Heart left ventricle (tissue), 16 donors: ENCODE data around the gene WBP1L. TPM values are rescaled to one million over a fixed set of nuclear protein-coding genes. Genes with fewer than 3 reads are reported as not detected.

Experiments used
- ATAC-seq, 4 donors: fragments of 200-7000 bp; cut with Tn5 transposase; one replicate each; pipeline ENCODE4 v1.9.1; 2020 to 2022; ENCODE audit warnings: moderate library complexity in 4 of 4, mild to moderate bottlenecking in 3 of 4, moderate number of reproducible peaks in 1 of 4
- DNase-seq, 5 donors: peaks; one replicate each; pipeline ENCODE4 v3.0.0-alpha.2; 2020
- H3K27ac ChIP-seq, 12 donors: fragments of 200-600 bp; sonication (generic) in 4 of 12; one replicate each; pipeline versions ENCODE4 v1.5.0 to v1.8.0; 2016 to 2022; ENCODE audit warnings: mild to moderate bottlenecking in 2 of 12
- H3K27me3 ChIP-seq, 9 donors: fragments of 200-600 bp; sonication (generic) in 2 of 9; one replicate each; pipeline versions ENCODE4 v1.5.1 to v1.8.0; 2016 to 2022; ENCODE audit warnings: mild to moderate bottlenecking in 3 of 9
- H3K36me3 ChIP-seq, 9 donors: fragments of 200-600 bp; sonication (generic) in 2 of 9; one replicate each; pipeline versions ENCODE4 v1.5.0 to v1.8.0; 2018 to 2022; ENCODE audit warnings: mild to moderate bottlenecking in 2 of 9
- H3K4me1 ChIP-seq, 12 donors: fragments of 200-600 bp; sonication (generic) in 4 of 12; one replicate each; pipeline versions ENCODE4 v1.5.0 to v1.8.0; 2016 to 2022; ENCODE audit warnings: mild to moderate bottlenecking in 3 of 12
- H3K4me3 ChIP-seq, 12 donors: fragments of 200-600 bp; sonication (generic) in 4 of 12; one replicate each; pipeline versions ENCODE4 v1.5.0 to v1.8.0; 2017 to 2022; ENCODE audit warnings: mild to moderate bottlenecking in 9 of 12, moderate library complexity in 4 of 12
- H3K9me3 ChIP-seq, 12 donors: fragments of 200-600 bp; sonication (generic) in 4 of 12; one replicate each; pipeline versions ENCODE4 v1.5.0 to v1.8.0; 2016 to 2022; ENCODE audit warnings: mild to moderate bottlenecking in 1 of 12
- CTCF ChIP-seq, 12 donors: fragments of 200-600 bp; sonication (generic) in 4 of 12; IDR thresholded peaks; one replicate each; pipeline versions ENCODE4 v1.5.0 to v1.8.0; 2018 to 2022; ENCODE audit warnings: antibody characterized with exemption in 12 of 12, mild to moderate bottlenecking in 5 of 12
- POLR2A ChIP-seq, 2 donors: fragments of 450-650 bp; IDR thresholded peaks; one replicate each; pipeline ENCODE4 v1.6.1; 2017; ENCODE audit warnings: antibody characterized with exemption in 2 of 2, mild to moderate bottlenecking in 2 of 2, moderate library complexity in 2 of 2
- WGBS, 4 donors: extraction: QIAGEN DNeasy Blood & Tissue Kit in 2 of 4; methylation state at CpG; one replicate each; pipeline versions ENCODE4 v1.1.5 to v1.1.7; 2013 to 2018; 5-methylcytosine and 5-hydroxymethylcytosine counted together
- intact Hi-C, 10 donors: fragments of 100-400 bp; cut with DNase I; formaldehyde crosslinking; loops; one replicate each; pipeline versions ENCODE4 v1.11.1 to v1.14.2; 2022
- polyA plus RNA-seq, 2 donors: library from polyadenylated mRNA; stranded (reverse); fragments of 200-250 nt; gene quantifications; one replicate each; pipeline ENCODE4 v1.2.3, GENCODE V29; 2013
- total RNA-seq, 9 donors: library from RNA; depleted of rRNA in 2 of 9; stranded (reverse); fragments of >200 nt in 2 of 9; fragmentation: NEBNext Ultra II Directional in 3 of 9; extraction: Animal tissue kit (Norgen Biotek cat#: 25700) in 3 of 9; gene quantifications; one replicate each; pipeline versions ENCODE4 v1.1.0 to v1.2.4, GENCODE V29; 2016 to 2023
- donor health status: ischemic (EF 13 %, LVEDD 7.1; RV severe dilation, severe dysfunction).
- donor health status: healthy with polysubstance abuse.
- donor health status: DM: no; HTN: yes; CAD: no.
- donor health status: DM: no; HTN: no; CAD: no.
- donor health status: ischemic (EF 25% LVEDD 6.9; RV normal size, moderate dysfunction).
- donor health status: ischemic (EF 25% LVEDD 5.7; RV mildly dilated, moderate dysfunction).
- donor health status: healthy.
- donor health status: DM: yes; HTN: yes; CAD: no.
- donor health status: ischemic (EF 35%, LVEDD 5.7; RV mildly dilated, moderate dysfunction).
- donor health status: nonischemic (EF 11% LVEDD 7.7; RV severe dilation, severe dysfunction).
- donor health status: DM: yes; HTN: yes; CAD: no.
- donor health status: PGD.
- donor health status: ischemic (EF 29% LVEDD 5.4; RV normal size, mild dysfunction).
- donor health status: nonischemic (EF 23%, LVEDD 6.1; RV moderate dilation, normal function).

The WBP1L gene
- total and polyA plus RNA-seq, 11 donors, result 10.7 to 75.1 (median 27.6) TPM

GRCh38 chr10:102770792-102771191 lies 27.0 kb downstream of the WBP1L start:
- peak overlapping the region in 6 of 12 donors; percentile 3 to 53 (median 22) for H3K27ac ChIP-seq
- ATAC-seq, result no peak
- intact Hi-C loops, result no loop called here
- no peak overlapping the region for H3K4me3 ChIP-seq
- no peaks in the 10 kb centered on the region for H3K9me3 ChIP-seq
- no peaks in the 10 kb centered on the region for H3K27me3 ChIP-seq
- peaks cover 3 to 87% (median 53%) of the 10 kb centered on the region in 12 donors for H3K4me1 ChIP-seq
- peaks cover 0 to 4% (median 0%) of the 10 kb centered on the region in 9 donors for H3K36me3 ChIP-seq
- no peak for DNase-seq
- TF ChIP-seq CTCF (IDR thresholded peaks at IDR 0.05) (no peak), POLR2A (IDR thresholded peaks at IDR 0.05) (no peak)
- 72 to 89% (median 85%) methylated on average over 1 of the region's 1 CpG for WGBS, 4 donors

GRCh38 chr10:102773320-102773719 lies 29.6 kb downstream of the WBP1L start:
- no peak for TF ChIP-seq POLR2A (IDR thresholded peaks at IDR 0.05)
- TF ChIP-seq CTCF (IDR thresholded peaks at IDR 0.05), result no peak
- WGBS, 4 donors, result 28 to 35% (median 32%) methylated on average over 1 of the region's 1 CpG
- H3K9me3 ChIP-seq, result no peaks in the 10 kb centered on the region
- ATAC-seq (no peak), DNase-seq (no peak)
- intact Hi-C loops, result no loop called here
- H3K27me3 ChIP-seq, result no peaks in the 10 kb centered on the region
- H3K36me3 ChIP-seq, result peaks cover 0 to 4% (median 0%) of the 10 kb centered on the region in 9 donors
- peaks cover 6 to 95% (median 65%) of the 10 kb centered on the region in 12 donors for H3K4me1 ChIP-seq
- peak overlapping the region in 10 of 12 donors; percentile 86 to 99 (median 96) for H3K27ac ChIP-seq
- no peak overlapping the region for H3K4me3 ChIP-seq

- DNase-seq (peak in 4 of 5 donors; percentile 44 to 64 (median 53)), ATAC-seq (no peak)
- H3K9me3 ChIP-seq, result no peaks in the 10 kb centered on the region
- peaks cover 0 to 4% (median 0%) of the 10 kb centered on the region in 9 donors for H3K36me3 ChIP-seq
- H3K4me1 ChIP-seq, result peaks cover 6 to 100% (median 70%) of the 10 kb centered on the region in 12 donors
- H3K27me3 ChIP-seq, result no peaks in the 10 kb centered on the region
- TF ChIP-seq CTCF (IDR thresholded peaks at IDR 0.05) (no peak), POLR2A (IDR thresholded peaks at IDR 0.05) (no peak)
- intact Hi-C loops, result loop anchor here in 1 of 10 donors (2.0 kb wide), 1 partner anchor 41 kb away; no protein-coding TSS in a partner anchor
- no peak overlapping the region for H3K4me3 ChIP-seq
- H3K27ac ChIP-seq, result peak overlapping the region; percentile 86 to 99 (median 96)
- WGBS, 4 donors, result 42 to 65% (median 47%) methylated on average over 4 to 5 of the region's 5 CpGs
These were observed 30.2 kb downstream of the WBP1L start for GRCh38 chr10:102773986-102774385.

- intact Hi-C loops, result loop anchor here in 3 of 10 donors (2.0 to 5.0 kb wide), 4 partner anchors 33 to 42 kb away; partner anchors contain the start of gene WBP1L (in 2 of the 3)
- no peaks in the 10 kb centered on the region for H3K27me3 ChIP-seq
- peak; percentile 71 to 90 (median 81) for DNase-seq
- WGBS, 4 donors, result 16 to 28% (median 22%) methylated on average over 16 of the region's 16 CpGs
- no peaks in the 10 kb centered on the region for H3K9me3 ChIP-seq
- H3K27ac ChIP-seq, result peak overlapping the region; percentile 86 to 99 (median 96)
- H3K4me1 ChIP-seq, result peaks cover 6 to 100% (median 74%) of the 10 kb centered on the region in 12 donors
- H3K36me3 ChIP-seq, result no peaks in the 10 kb centered on the region
- TF ChIP-seq POLR2A (IDR thresholded peaks at IDR 0.05) (no peak), CTCF (IDR thresholded peaks at IDR 0.05) (no peak)
- peak; percentile 33 to 57 (median 54) for ATAC-seq
- H3K4me3 ChIP-seq, result peak overlapping the region; percentile 21 to 72 (median 60)
These were observed 31.6 kb downstream of the WBP1L start for GRCh38 chr10:102775201-102775934.
